Suppressor macrophage treated with lipopolysaccharide for 4 hours (primary cell): ENCODE data around the gene CLMN.

Experiments
- DNase-seq: peaks from one replicate; pipeline ENCODE4 v3.0.0-alpha.2; 2020

Gene CLMN

DNA sequence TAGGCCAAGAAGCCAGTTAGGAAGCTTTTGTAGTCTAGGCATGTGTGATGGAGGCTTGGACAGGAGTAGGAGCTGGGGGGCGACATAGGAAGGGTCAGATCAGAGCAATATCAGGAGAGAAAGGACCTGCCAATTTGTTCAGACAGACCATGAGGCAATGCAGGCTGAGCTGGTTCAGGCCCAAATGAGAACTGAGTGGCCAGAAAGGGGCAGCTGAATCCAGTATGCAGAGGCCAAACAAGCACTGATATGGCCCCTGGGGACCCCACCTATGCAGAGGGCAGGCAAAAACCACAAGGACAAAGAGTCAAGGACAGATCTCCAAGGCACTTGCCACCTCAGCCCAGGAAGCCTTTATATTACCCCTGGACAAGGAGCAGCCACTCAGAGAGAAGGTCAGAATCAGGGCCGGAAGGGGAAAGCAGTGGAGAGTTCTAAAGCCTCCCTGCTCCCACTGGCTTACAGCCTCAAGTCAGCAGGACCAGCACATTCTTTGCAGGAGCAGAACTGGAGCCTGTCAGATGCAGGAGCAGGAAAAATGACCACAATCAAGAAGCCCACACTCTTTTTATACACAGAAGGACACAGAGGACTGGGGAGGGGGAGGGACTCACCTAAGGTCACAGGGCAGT, 37.2 kb downstream of the CLMN start:
- DNase-seq = no peak

DNA sequence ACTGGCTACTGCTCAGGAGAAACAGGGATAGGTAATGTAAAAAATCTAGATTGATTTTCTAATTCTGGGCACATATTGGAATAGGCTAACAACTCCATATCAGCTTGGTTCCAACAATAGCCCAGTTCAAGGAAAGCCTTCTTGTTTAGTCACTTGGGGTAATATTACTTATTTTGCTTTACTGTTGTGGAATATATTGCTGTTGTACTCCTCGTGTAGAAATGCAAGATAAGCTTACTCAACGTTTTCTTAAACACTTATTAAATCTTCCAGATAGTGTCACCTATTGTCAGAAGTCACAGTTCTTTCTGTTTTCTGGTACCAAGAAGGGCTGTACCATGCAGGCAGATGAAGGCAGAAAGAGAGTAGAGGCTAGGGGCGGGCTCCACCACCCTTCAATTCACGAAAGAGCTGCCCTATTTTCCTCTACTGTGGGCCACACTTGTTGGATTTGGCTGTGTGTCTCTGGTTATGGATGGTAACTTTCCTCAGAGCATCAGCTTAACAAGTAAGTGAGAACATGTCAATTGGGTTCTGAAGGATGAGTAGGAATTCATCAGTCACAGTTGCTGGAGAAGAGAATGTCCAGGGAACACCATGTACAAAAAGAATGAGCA, 38.0 kb downstream of the CLMN start:
- DNase-seq = no peak

DNA sequence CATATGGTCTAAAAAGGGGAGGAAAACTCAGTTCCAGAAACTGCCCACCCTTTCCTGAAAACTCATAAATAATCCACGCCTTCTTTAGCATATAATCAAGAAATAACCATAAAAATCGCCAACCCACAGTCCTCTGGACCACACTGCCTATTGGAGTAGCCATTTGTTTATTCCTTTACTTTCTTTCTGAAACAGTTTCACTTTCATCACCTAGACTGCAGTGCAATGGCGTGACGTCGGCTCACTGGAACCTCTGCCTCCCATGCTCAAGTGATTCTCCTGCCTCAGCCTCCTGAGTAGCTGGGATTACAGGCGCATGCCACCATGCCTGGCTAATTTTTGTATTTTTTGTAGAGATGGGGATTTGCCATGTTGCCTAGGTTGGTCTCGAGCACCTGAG, 44.2 kb downstream of the CLMN start:
- no peak for DNase-seq

DNA sequence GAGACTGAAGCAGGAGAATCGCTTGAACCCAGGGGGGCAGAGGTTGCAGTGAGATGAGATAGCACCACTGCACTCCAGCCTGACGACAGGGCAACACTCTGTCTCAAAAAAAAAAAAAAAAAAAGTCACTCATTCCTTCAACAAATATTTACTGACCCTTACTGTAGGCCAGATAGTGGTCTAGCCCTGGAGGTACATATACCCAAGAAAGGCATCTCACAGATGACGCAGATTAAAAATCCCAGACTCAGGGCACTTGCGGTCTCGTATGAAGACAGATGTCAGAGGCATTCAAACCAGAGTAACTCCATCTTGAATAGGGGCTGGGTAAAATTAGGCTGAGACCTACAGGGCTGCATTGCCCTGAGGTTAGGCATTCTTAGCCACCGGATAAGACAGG, 44.8 kb downstream of the CLMN start:
- no peak for DNase-seq

DNA sequence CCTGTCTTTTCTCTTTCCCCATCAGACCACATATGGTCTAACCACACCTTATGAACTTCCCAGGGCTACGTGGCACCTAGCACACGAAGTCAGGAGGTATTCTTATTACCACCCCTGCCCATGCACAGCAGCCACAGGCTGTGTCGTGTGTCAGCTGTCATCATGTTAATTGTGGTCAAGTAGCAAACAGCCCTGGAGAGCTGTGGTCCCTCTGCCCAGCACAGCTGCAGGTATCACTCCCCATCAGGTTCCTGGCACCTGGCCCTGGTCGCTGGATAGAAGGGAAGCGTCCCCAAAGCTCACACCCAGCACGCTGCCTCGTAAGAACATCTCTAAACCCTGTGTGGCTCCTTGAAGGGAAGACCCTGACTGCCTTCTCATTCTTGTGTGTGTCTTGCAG, 45.4 kb downstream of the CLMN start:
- no peak for DNase-seq

DNA sequence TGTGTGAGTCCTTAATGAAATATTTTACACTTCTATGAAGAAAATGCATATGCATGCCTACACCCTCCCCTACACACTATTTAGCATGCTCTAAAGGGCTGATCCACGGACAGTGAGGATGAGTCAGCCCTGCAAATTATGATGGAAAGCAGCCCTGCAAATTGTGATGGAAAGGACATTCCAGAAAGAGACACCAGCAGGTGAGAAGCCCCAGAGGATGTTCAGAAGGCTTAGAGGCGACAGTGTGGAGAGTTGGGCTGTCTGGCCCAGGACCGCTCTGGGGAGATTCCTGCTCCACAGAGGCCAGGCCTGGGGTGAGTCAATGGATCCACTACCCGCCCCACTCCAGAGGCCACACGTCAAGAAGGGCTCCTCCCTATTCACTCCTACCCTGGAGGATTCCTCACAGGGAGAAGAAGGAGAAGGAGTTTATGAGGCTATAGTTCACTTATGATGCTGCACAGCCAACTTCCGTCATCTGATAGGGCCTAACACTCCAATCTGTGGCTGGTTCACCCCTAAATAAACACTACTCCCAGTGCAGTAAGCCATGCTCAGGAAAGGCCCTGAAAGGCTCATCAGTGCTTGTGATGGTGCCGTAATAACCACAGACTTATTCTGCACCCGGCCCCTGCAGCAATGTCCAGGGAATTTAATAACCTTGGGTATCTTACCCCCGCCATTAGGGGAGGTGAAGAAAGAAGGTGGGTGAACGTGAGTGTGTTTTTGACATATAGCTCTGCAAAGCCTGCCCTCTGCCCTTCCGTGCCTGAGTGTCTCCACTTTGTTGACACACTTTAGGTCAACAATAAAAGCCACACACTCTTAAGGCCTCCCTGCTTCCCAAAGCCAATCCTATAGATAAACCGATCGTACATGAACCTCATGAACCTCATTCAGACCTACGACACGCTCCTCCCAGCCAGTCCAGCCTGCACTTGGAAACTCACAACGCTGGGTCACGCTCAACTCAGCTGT, 46.4 kb downstream of the CLMN start:
- DNase-seq = no peak

DNA sequence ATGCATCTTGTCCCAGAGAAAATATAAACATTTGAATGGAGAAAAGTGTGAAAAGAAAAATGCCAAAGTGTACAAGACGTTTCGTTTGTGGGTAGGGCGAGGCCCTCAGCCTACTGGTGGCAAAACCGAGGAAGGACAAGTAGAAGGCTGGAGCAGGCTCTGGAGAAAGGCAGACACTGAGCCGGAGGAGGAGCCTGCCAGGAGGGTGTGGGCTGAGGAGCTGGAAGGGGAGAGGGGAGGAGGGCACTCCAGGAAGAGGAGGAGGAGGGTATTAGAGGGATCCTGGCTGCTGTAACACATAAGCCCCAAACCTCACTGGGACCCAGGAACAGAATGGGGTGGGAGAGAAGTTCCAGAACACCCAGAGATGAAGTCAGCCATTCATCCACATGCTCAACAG, 47.7 kb downstream of the CLMN start:
- DNase-seq = no peak

DNA sequence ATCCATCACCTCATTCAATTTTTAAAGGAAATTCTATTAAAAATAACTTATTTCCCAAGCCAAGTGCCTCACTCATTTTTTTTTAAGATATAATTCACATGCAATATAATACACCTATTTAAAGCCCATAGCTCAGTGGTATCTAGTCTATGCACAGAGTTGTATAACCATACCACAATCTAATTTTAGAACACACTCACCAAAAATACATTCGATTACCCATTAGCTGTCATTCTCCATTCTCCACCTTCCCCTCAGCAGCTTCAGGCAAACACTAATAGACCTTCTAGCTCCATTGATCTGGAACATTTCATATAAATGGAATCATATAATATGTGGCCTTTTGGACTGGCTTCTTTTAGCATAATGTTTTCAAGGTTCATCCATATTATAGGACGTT, 49.5 kb downstream of the CLMN start:
- DNase-seq = no peak

DNA sequence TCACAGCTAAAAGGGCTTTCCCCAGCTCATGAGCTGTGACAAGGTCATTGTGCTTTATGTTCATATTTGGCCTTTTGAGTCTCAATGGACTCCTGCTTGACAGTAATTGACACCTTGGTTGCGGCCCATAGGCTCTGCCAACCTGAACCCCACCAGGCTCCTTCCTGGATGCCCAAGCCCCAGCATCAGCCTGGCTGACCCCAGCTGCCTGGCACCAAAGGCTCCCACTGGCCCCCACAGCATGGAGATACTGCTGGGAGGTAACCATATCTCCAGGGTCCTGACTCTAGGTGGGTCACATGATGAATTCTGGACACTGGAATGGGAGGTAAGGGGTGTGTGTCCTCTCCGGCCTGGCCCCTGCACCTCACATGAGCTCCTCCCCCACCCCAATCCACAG, 50.2 kb downstream of the CLMN start:
- no peak for DNase-seq

DNA sequence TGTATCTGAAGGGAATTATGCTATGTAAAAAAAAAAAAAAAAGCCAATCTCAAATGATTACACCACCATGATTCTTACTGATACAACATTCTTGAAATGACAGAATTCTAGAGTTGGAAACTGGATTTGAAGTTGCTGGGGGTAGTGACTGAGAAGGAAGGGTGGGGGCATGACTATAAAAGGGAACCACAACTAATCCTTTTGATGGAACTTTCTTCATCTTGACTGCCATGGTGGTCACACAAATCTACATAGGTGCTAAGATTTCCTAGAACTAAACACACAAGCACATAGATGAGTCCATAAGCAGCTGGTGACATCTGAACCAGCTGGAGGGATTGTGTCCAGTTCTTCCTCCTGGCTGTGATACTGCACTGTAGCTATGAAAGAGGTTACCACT, 51.4 kb downstream of the CLMN start:
- no peak for DNase-seq

DNA sequence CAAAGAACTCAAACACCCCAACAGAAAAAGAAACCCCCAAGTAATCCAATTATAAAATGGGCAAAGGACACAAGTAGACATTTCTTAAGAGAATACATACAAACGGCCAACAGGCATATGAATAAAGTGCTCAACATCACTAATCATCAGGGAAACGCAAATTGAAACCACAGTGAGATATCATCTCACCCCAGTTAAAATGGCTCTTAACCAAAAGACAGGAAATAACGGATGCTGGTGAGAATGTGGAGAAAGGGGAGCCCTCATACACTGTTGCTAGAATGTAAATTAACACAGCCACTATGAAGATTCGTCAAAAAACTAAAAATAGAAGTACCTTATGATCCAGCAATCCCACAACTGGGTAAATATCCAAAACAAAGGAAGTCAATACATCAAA, 52.4 kb downstream of the CLMN start:
- no peak for DNase-seq

DNA sequence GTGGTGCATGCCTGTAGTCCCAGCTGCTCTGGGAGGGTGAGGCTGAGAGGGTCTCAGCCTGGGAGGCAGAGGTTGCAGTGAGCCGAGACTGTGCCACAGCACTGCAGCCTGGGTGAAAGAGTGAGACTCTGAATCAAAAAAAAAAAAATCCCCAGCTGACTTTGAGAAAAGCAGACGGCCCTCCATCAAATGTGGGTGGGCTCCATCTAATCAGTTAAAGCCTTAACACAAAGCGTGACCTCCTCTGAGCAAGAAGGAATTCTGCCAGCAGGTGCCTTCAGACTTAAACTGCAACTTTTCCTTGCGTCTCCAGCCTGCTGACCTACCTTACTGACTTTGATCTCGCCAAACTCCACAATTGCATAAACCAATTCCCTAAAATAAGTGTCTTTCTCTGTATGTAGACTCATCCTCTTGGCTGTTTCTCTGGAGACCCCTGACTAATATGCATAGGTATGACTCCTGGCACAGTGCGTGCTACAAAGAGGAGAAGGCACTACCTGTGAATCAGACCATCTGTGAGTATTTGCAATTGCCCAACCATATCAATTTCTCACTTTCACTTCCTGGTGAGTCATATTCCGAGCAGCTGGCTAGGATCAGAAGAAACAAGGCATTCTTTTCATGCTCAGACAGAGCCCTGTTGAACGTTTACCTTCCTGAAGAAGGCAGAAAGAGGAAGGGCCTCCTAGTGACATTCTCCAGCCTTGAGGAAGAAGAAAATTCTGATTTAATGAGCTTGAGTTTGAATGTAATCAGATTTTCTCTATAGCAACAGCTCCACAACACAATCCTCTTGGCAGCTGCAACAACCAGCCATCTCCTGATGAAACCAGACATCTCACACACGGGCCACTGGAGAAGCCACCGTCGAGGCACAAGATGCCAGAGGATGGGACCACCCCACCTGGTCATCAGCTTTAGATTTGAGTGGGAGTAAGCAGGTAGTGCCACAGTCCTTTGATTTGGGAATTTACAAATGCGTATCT, 54.3 kb downstream of the CLMN start:
- DNase-seq = peak; percentile 79

DNA sequence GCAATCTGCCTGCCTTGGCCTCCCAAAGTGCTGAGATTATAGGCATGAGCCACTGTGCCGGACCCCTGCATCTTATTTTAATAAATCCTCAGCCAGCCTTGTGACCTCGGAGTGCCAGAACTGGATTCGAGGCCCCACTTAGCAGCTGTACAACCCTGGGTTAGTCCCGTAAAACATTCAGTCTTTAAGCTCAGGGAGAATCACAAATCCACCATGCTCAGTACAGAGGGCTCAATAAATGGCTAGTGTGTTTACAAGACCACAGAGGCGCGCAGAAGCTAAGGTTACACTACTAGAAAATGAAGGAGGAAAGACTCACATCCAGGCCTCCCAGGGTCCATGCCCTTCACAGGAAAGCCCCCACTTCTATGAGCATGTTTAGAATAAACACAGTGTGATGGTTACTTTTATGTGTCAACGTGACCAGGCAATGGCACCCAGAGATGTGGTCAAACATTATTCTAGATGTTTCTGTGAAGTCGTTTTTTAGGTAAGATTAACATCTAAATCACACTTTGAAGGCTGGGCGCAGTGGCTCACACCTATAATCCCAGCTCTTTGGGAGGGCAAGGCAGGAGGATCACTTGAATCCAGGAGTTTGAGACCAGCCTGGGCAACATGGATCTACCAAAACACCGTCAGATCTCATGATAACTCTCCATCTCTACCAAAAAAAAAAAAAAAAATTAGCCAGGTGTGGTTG, 55.3 kb downstream of the CLMN start:
- DNase-seq = no peak

DNA sequence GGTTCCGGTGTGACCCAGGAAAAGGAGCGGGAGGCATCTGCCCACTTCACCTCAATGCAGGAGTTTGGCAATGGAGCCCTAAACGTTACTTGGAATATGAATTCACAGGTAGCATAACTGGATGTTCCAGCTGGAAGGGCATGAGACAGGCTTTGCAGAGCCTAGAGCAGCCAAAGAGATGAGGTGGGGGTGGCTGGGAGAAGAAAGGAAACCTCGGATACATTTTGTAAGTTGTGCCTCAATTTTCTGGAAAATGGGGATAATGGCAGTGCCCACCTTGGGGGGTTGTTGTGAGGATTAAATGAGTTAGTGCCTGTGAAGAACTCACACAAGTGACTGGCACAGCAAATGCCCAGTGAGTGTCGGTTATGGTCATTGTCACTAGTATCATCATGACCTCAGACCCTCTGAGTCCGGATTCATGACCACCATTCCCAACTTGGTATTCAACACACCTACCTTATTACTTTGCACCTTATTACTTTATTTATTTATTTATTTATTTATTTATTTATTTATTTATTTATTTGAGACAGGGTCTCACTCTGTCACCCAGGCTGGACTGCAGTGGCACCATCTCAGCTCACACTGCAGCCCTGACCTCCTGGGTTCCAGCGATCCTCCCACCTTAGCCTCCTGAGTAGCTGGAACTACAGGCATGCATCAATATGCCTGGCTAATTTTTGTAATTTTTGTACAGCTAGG, 56.0 kb downstream of the CLMN start:
- DNase-seq = no peak

DNA sequence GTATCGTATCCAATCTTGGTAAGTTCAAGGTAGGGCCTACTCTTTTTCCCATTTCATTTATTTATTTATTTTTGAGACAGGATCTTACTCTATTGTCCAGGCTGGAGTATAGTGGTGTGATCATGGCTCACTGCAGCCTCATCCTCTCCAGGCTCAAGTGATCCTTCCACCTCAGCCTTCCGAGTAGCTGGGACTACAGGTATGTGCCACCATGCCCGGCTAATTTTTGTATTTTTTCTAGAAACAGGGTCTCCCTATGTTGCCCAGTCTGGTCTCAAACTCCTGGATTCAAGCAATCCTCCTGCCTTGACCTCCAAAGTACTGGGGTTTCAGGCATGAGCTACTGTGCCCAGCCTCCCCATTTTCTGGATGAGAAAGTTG, 57.2 kb downstream of the CLMN start:
- no peak for DNase-seq

DNA sequence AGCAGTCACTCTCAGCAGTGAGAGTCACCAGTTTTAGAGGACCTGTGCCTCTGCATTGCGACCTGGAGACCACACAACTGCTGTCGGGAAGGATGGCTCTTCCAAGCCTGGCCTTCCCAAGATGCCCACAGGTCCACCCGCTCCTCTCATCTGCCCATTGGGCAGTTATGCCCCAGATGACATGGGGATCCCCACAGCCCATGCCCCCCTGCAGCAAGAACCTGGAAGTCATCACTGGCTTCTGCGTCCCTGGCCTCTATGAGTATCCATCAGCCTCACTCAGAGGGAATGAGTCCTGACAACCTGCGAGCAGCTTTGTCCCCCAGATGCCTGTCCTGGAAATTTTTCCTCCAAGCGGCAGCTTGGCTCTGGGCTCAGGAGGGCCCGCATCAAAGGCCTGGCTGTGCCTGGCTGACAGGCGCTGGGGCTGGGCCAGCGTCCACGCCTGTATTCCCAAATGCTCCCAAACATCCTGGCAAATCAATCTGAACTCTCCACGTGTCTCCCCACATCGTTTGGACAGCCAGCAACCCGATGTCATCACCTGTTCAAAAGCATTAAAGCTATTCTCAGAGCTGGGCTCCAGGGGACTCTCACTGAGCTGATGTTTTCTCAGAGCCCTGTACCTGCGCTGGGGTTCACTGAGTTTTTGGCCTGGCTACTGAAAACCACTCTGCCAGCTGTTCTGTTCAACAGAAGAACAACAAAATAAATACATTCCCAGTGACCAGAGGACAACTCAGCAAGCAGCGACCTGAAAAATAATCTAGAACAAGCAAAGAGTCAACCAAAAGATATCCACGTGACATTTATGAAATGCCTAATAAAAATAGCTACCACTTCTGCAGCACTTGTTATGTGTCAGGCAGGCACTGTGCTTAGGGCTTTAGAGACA, 57.8 kb downstream of the CLMN start:
- DNase-seq = no peak

DNA sequence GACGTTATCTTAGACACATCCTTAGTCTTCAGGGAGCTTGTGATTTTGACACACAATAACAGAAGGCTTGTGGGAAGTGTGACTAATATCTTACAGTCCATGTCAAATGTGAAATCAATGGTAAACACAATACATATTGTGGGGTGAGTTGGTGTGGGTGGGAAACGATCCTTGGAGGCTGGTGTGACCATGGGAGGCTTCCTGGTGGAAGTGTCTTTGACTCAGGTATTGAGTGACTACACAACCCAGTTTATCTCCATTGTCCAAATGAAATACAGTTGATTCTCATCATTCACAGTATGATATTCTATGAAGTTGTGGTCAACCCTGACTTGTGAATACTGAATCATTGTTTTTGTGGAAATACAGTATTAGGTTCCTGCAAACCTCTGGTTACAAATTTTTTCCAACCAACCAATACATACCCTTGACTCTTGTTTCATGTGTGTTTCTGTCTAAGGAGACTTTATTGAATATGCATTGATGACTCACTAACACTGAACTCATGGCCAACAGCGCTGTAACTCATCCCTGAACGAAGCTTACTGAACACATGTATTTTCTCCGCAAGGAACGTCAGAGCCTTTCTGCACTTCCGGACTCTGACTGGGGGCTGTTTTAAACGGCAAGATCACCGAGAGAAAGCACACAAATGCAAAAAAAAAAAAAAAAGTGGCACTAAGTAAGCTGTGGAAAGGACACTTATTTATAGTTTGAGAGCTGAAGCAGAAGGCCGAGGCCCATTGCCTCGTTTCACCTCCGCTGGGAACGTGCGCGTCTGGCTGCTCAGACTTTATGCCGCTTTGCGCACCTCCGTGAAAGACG, 59.0 kb downstream of the CLMN start:
- peak; percentile 80 for DNase-seq

DNA sequence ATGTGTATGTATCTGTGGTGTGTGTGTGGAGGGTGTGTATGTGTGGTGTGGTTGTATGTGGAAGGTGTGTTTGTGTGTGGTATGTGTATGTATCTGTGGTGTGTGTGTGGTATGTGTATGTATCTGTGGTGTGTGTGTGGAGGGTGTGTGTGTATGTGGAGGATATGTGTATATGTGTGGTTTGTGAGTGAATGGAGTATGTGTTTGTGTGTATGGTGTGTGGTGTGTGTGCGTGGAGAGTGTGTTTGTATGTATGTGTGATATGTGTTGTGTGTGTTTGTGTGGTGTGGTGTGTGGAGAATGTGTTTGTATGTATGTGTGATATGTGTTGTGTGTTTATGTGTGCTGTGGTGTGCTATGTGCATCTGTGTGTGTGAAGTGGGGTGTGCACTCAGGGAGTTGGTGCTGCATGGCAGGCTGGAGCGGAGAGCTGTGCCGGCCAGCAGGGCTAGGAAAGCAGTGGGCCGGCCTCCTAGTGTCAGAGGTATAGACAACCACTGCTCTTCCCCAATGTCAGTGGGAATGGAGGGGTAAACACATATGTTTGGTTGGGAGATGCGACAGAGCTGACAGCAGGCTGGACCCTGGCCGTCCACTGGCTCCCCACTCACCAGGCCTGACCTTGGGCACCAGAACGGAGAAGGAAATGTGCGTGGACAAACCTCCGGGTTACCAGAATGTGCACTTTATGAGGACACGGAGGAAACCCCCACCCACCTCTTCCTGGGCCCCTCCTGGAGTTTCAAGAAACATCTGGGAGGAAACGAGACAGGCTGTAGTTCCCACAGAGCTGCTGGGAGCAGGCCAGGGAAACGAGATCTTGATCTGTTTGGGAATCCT, 60.7 kb downstream of the CLMN start:
- peak; percentile 77 for DNase-seq

DNA sequence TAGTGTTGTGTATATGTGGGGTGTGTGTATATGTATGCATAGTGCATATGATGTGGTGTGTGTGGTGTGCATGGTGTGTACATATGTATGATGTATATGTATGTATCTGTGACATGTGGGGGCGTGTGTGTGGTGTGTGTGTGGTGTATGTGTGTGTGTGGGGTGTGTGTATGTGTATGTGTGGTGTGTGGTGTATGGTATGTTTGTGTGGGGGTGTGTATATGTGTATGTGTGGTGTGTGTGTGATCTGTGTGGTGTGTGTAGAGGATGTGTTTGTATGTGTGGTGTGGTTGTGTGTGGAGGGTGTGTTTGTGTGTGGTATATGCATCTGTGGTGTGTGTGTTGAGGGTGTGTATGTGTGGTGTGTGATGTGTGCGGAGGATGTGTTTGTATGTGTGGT, 61.6 kb downstream of the CLMN start:
- no peak for DNase-seq
